H1 (cell line): Measurements from ENCODE around the gene NMU. TPM values are rescaled to one million over a fixed set of nuclear protein-coding genes. Genes with fewer than 3 reads are reported as not detected.

Source experiments
- CTCF ChIA-PET: fragments of 300-600 bp; sonication (Branson Sonifier 250); formaldehyde crosslinking; loops from one replicate; lab custom pipeline; 2021; ENCODE audit not compliant: partially characterized antibody; lab: Charles Lee
- POLR2A ChIA-PET: fragments of 300-600 bp; sonication (Branson Sonifier 250); formaldehyde crosslinking; loops from one replicate; lab custom pipeline; 2021; ENCODE audit warnings: inconsistent platforms; ENCODE audit not compliant: partially characterized antibody; lab: Charles Lee
- DNase-seq, 2 experiments: peaks; one replicate each; pipeline versions ENCODE4 v3.0.0 to v3.0.0-alpha.2; 2010 to 2022; ENCODE audit warnings: low spot score in 2 of 2, low read depth in 1 of 2, mixed read lengths in 1 of 2
- FAIRE-seq: peaks from 2 replicates; lab custom pipeline; 2011; peaks lifted over from hg19 to GRCh38; lab: Jason Lieb, UNC
- H2AFZ ChIP-seq: 2 replicates; pipeline ENCODE4 v1.8.1; 2012; ENCODE audit warnings: low read length, inconsistent platforms
- H2AK5ac ChIP-seq: 2 replicates; pipeline ENCODE4 v1.6.1; 2013; ENCODE audit warnings: low read depth, low read length
- H2BK120ac ChIP-seq: replicated peaks from 2 replicates; pipeline ENCODE3; 2013; ENCODE audit warnings: low read depth, low read length, inconsistent platforms
- H2BK12ac ChIP-seq: 2 replicates; pipeline ENCODE4 v1.6.1; 2013; ENCODE audit warnings: low read depth, low read length
- H2BK15ac ChIP-seq: 2 replicates; pipeline ENCODE4 v1.6.1; 2013; ENCODE audit warnings: low read length
- H2BK20ac ChIP-seq: 2 replicates; pipeline ENCODE4 v1.6.1; 2013; ENCODE audit warnings: low read length
- H2BK5ac ChIP-seq: 2 replicates; pipeline ENCODE4 v1.6.1; 2013; ENCODE audit warnings: low read depth, low read length
- H3K14ac ChIP-seq: 2 replicates; pipeline ENCODE4 v1.6.1; 2013; ENCODE audit warnings: inconsistent platforms; ENCODE audit not compliant: insufficient read length
- H3K18ac ChIP-seq: 2 replicates; pipeline ENCODE4 v1.6.1; 2013; ENCODE audit warnings: low read length; ENCODE audit errors: extremely low read depth
- H3K23ac ChIP-seq: 2 replicates; pipeline ENCODE4 v1.6.1; 2013; ENCODE audit warnings: inconsistent platforms; ENCODE audit not compliant: insufficient read length
- H3K23me2 ChIP-seq: 2 replicates; pipeline ENCODE4 v1.6.1; 2013; ENCODE audit warnings: low read depth, low read length
- H3K27ac ChIP-seq: 2 replicates; pipeline ENCODE4 v1.6.1; 2011; ENCODE audit warnings: low read depth, low read length, inconsistent platforms
- H3K27me3 ChIP-seq, 4 experiments: replicated peaks in 1 of 4; 1 replicate in 1 of 4; 2 replicates in 3 of 4; pipeline versions ENCODE4 v1.6.1 to v1.8.1; 2011 to 2013; ENCODE audit warnings: low read length in 3 of 4, mild to moderate bottlenecking in 3 of 4, inconsistent platforms in 2 of 4, mixed read lengths in 2 of 4, moderate library complexity in 1 of 4; ENCODE audit not compliant: control insufficient read depth in 3 of 4, insufficient read depth in 3 of 4; ENCODE audit errors: extremely low read depth in 1 of 4
- H3K36me3 ChIP-seq, 4 experiments: 2 replicates each; pipeline versions ENCODE4 v1.6.1 to v1.8.1; 2011 to 2013; ENCODE audit warnings: mild to moderate bottlenecking in 4 of 4, low read length in 3 of 4, moderate library complexity in 2 of 4, control low read depth in 1 of 4, inconsistent platforms in 1 of 4; ENCODE audit not compliant: insufficient read depth in 4 of 4, control insufficient read depth in 2 of 4
- H3K4ac ChIP-seq: replicated peaks from 2 replicates; pipeline ENCODE3; 2013; ENCODE audit warnings: low read length, low read depth, mixed read lengths, inconsistent platforms; ENCODE audit not compliant: insufficient read length
- H3K4me1 ChIP-seq, 4 experiments: replicated peaks in 1 of 4; 1 replicate in 1 of 4; 2 replicates in 3 of 4; pipeline versions ENCODE4 v1.6.1 to v1.8.1; 2011 to 2013; ENCODE audit warnings: low read length in 3 of 4, inconsistent platforms in 2 of 4, mixed read lengths in 1 of 4; ENCODE audit not compliant: insufficient read depth in 4 of 4, control insufficient read depth in 3 of 4
- H3K4me2 ChIP-seq, 2 experiments: 2 replicates each; pipeline versions ENCODE4 v1.6.1 to v1.8.1; 2011 to 2013; ENCODE audit warnings: low read depth in 2 of 2, low read length in 2 of 2, control low read depth in 1 of 2, inconsistent platforms in 1 of 2, mild to moderate bottlenecking in 1 of 2; ENCODE audit not compliant: insufficient read depth in 1 of 2
- H3K4me3 ChIP-seq, 4 experiments: fragments of 200-600, 300-600 bp in 1 of 4; sonication (generic), shearing (Covaris generic), sonication (Bioruptor Twin) in 1 of 4; 2 replicates each; pipeline versions ENCODE4 v1.5.1 to v1.8.1; 2011 to 2016; ENCODE audit warnings: low read length in 4 of 4, low read depth in 3 of 4, control low read depth in 2 of 4, inconsistent platforms in 2 of 4, mild to moderate bottlenecking in 2 of 4, mixed read lengths in 1 of 4, moderate library complexity in 1 of 4; ENCODE audit not compliant: insufficient read depth in 2 of 4; ENCODE audit errors: extremely low read depth in 1 of 4
- H3K56ac ChIP-seq: replicated peaks from 2 replicates; pipeline ENCODE3; 2013; ENCODE audit warnings: low read depth, mild to moderate bottlenecking, mixed read lengths, low read length, inconsistent platforms; ENCODE audit not compliant: insufficient read length
- H3K79me1 ChIP-seq: 2 replicates; pipeline ENCODE4 v1.6.1; 2013; ENCODE audit warnings: low read depth, low read length, control low read depth
- H3K79me2 ChIP-seq, 2 experiments: 2 replicates each; pipeline versions ENCODE4 v1.6.1 to v1.8.1; 2012 to 2013; ENCODE audit warnings: low read length in 2 of 2, mild to moderate bottlenecking in 2 of 2, inconsistent platforms in 1 of 2; ENCODE audit not compliant: insufficient read depth in 2 of 2, control insufficient read depth in 1 of 2
- H3K9ac ChIP-seq, 4 experiments: replicated peaks in 1 of 4; 1 replicate in 1 of 4; 2 replicates in 3 of 4; pipeline versions ENCODE4 v1.6.1 to v1.8.1; 2011 to 2013; ENCODE audit warnings: low read depth in 3 of 4, low read length in 3 of 4, control low read depth in 2 of 4, mild to moderate bottlenecking in 2 of 4, moderate library complexity in 2 of 4, inconsistent platforms in 1 of 4; ENCODE audit errors: extremely low read depth in 1 of 4
- H3K9me3 ChIP-seq, 2 experiments: 2 replicates each; pipeline versions ENCODE4 v1.6.1 to v1.8.1; 2012 to 2013; ENCODE audit warnings: mild to moderate bottlenecking in 2 of 2, moderate library complexity in 2 of 2, control low read depth in 1 of 2, inconsistent platforms in 1 of 2, low read depth in 1 of 2, low read length in 1 of 2, mixed read lengths in 1 of 2; ENCODE audit not compliant: insufficient read depth in 2 of 2
- H4K20me1 ChIP-seq, 2 experiments: replicated peaks in 1 of 2; 2 replicates each; pipeline versions ENCODE3 to v1.8.1; 2011 to 2013; ENCODE audit warnings: inconsistent platforms in 2 of 2, low read length in 2 of 2, mild to moderate bottlenecking in 1 of 2; ENCODE audit not compliant: insufficient read depth in 2 of 2, control insufficient read depth in 1 of 2
- H4K5ac ChIP-seq: 2 replicates; pipeline ENCODE4 v1.6.1; 2013; ENCODE audit warnings: low read length, low read depth, mixed read lengths, inconsistent platforms; ENCODE audit not compliant: insufficient read length
- H4K8ac ChIP-seq: 2 replicates; pipeline ENCODE4 v1.8.0; 2013; ENCODE audit warnings: mild to moderate bottlenecking, moderate library complexity, low read length, inconsistent platforms; ENCODE audit not compliant: insufficient read depth; ENCODE audit errors: extremely low read depth
- H4K91ac ChIP-seq: replicated peaks from 2 replicates; pipeline ENCODE3; 2013; ENCODE audit warnings: low read length, mixed read lengths, inconsistent platforms; ENCODE audit not compliant: insufficient read length
- RAD21 ChIP-seq, 2 experiments: IDR thresholded peaks in 1 of 2; conservative IDR thresholded peaks in 1 of 2; 2 replicates each; pipeline ENCODE4 v1.6.1; 2011; ENCODE audit warnings: low read depth in 2 of 2, low read length in 2 of 2, improper control_type of control experiment in 1 of 2, inconsistent platforms in 1 of 2, mild to moderate bottlenecking in 1 of 2, moderate library complexity in 1 of 2
- WGBS, 2 experiments: shearing (Covaris generic) in 1 of 2; methylation state at CpG; one replicate each; pipeline versions ENCODE4 v1.1.6 to v1.1.7; 2013 to 2015; ENCODE audit warnings: low lambda C conversion rate in 2 of 2, mixed read lengths in 2 of 2, inconsistent platforms in 1 of 2, low coverage in 1 of 2, missing lambda C conversion rate in 1 of 2; ENCODE audit not compliant: insufficient replicate concordance in 2 of 2, insufficient coverage in 1 of 2, insufficient read length in 1 of 2; ENCODE audit errors: extremely low coverage in 1 of 2, missing lambda C conversion rate in 1 of 2; 5-methylcytosine and 5-hydroxymethylcytosine counted together
- polyA plus RNA-seq, 7 experiments: library from polyadenylated mRNA; depleted of rRNA in 3 of 7; stranded (reverse) in 5 of 7; unstranded in 2 of 7; fragments of >200 nt in 5 of 7; fragments of 200-250 nt in 2 of 7; gene quantifications; 1 replicate in 5 of 7; 2 replicates in 1 of 7; 4 replicates in 1 of 7; pipeline versions ENCODE4 v1.2.1 to v1.2.3, GENCODE V29; 2011 to 2013; ENCODE audit warnings: missing spikeins in 2 of 7, mixed read lengths in 2 of 7
- total RNA-seq: library from RNA; stranded (reverse); fragmentation: NEBNext Ultra II Directional; extraction: Animal tissue kit (Norgen Biotek cat#: 25700); gene quantifications from 2 replicates; pipeline ENCODE4 v1.2.1, GENCODE V29; 2021
- TF ChIP-seq, protein P1 (sequence below), 3 experiments: IDR thresholded peaks; 1 replicate in 2 of 3; 2 replicates in 1 of 3; pipeline versions ENCODE4 v1.5.1 to v1.6.1; 2011; ENCODE audit warnings: low read length in 3 of 3, mild to moderate bottlenecking in 3 of 3, inconsistent platforms in 2 of 3, low read depth in 1 of 3, moderate library complexity in 1 of 3; ENCODE audit not compliant: insufficient read depth in 1 of 3; ENCODE audit errors: control extremely low read depth in 1 of 3
- TF ChIP-seq, protein P2 (sequence below): IDR thresholded peaks from 2 replicates; pipeline ENCODE4 v1.6.1; 2012; ENCODE audit warnings: inconsistent platforms

NMU gene
- total and polyA plus RNA-seq, 2 of the 8 experiments (the other 6 are each of a cell fraction or from before 2014, with no cell fraction given): 30.5 to 50.4 TPM

DNA sequence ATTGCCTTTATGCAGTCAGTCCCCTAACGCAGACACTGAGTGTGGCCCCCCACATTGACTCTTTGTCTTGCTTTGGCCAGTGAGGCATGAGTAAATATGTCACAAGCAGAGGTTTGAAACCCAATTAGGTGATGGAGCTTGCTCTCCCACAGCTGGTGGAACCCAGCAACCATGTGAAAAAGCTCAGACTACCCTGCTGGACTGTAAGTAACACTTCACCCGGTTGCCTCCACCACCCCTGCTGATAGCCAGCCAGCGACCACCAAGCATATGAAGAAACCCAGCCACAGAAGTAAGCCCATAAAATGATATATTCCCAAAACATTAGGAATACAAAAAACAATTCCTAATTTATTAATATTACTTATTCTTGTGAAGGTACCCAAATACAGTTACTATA lies 22.5 kb downstream of the NMU start:
- H3K27ac ChIP-seq: no peak overlapping the region
- H2BK20ac ChIP-seq: no peak overlapping the region
- no peak overlapping the region for H2BK120ac ChIP-seq
- 83% methylated on average over 3 of the region's 3 CpGs; no CpG with 5 or more reads in 1 of the 2 experiments for WGBS, 2 experiments
- ChIA-PET CTCF (interaction anchor here (1.1 kb wide), 1 partner anchor 108 kb away, joined by 3 read pairs; no protein-coding TSS in a partner anchor), POLR2A (no interaction called here)
- no peaks in the 10 kb centered on the region for H3K79me1 ChIP-seq
- H3K36me3 ChIP-seq: no peaks in the 10 kb centered on the region
- no peak overlapping the region for H3K18ac ChIP-seq
- H3K56ac ChIP-seq: no peak overlapping the region
- peaks cover 0 to 3% (median under 1%) of the 10 kb centered on the region in 4 experiments; a peak in 2 of 7 replicates for H3K4me1 ChIP-seq
- TF ChIP-seq RAD21 (IDR thresholded peaks at IDR 0.05 in 1 of 2, conservative IDR thresholded peaks at IDR 0.05 in 1 of 2; ENCODE audit: low read depth in 2 of 2, low read length in 2 of 2): peak in 1 of 2 experiments; percentile 17; a peak in 2 of 4 replicates
- TF ChIP-seq, protein P1, sequence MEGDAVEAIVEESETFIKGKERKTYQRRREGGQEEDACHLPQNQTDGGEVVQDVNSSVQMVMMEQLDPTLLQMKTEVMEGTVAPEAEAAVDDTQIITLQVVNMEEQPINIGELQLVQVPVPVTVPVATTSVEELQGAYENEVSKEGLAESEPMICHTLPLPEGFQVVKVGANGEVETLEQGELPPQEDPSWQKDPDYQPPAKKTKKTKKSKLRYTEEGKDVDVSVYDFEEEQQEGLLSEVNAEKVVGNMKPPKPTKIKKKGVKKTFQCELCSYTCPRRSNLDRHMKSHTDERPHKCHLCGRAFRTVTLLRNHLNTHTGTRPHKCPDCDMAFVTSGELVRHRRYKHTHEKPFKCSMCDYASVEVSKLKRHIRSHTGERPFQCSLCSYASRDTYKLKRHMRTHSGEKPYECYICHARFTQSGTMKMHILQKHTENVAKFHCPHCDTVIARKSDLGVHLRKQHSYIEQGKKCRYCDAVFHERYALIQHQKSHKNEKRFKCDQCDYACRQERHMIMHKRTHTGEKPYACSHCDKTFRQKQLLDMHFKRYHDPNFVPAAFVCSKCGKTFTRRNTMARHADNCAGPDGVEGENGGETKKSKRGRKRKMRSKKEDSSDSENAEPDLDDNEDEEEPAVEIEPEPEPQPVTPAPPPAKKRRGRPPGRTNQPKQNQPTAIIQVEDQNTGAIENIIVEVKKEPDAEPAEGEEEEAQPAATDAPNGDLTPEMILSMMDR (IDR thresholded peaks at IDR 0.05; ENCODE audit: control extremely low read depth in 1 of 3, insufficient read depth in 1 of 3, low read depth in 1 of 3, low read length in 3 of 3): peak in 2 of 3 experiments; percentile 1 to 9; a peak in 2 of 4 replicates
- TF ChIP-seq, protein P2, sequence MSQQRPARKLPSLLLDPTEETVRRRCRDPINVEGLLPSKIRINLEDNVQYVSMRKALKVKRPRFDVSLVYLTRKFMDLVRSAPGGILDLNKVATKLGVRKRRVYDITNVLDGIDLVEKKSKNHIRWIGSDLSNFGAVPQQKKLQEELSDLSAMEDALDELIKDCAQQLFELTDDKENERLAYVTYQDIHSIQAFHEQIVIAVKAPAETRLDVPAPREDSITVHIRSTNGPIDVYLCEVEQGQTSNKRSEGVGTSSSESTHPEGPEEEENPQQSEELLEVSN: no peak
- no peak overlapping the region for H4K91ac ChIP-seq
- H2BK12ac ChIP-seq: no peak overlapping the region
- no peak overlapping the region for H2AK5ac ChIP-seq
- no peak overlapping the region for H3K4ac ChIP-seq
- no peaks in the 10 kb centered on the region for H4K20me1 ChIP-seq
- H2BK15ac ChIP-seq: no peak overlapping the region
- no peak overlapping the region for H3K9ac ChIP-seq
- H3K27me3 ChIP-seq: peaks cover 0 to 1% (median 0%) of the 10 kb centered on the region in 4 experiments; a peak in 1 of 7 replicates
- H3K79me2 ChIP-seq: no peaks in the 10 kb centered on the region
- no peak overlapping the region for H3K4me3 ChIP-seq
- H2BK5ac ChIP-seq: no peak overlapping the region
- no peaks in the 10 kb centered on the region for H3K23me2 ChIP-seq
- FAIRE-seq (no peak), DNase-seq (no peak)
- no peak overlapping the region for H2AFZ ChIP-seq
- H4K5ac ChIP-seq: no peak overlapping the region
- no peak overlapping the region for H3K14ac ChIP-seq
- H3K9me3 ChIP-seq: no peaks in the 10 kb centered on the region
- no peak overlapping the region for H4K8ac ChIP-seq
- H3K23ac ChIP-seq: no peak overlapping the region
- no peak overlapping the region for H3K4me2 ChIP-seq
